Natural killer cell (primary cell): ENCODE data around the gene LHB. TPM values are rescaled to one million over a fixed set of nuclear protein-coding genes. Genes with fewer than 3 reads are reported as not detected.

Source experiments
- ATAC-seq, 3 donors: fragments of 150-1000 bp in 2 of 3; fragments of 200-7000 bp in 1 of 3; cut with Tn5 transposase; 1 replicate in 1 of 3; 2 replicates in 2 of 3; pipeline ENCODE4 v1.10.0; 2021; ENCODE audit warnings: mild to moderate bottlenecking in 2 of 3, moderate library complexity in 2 of 3
- DNase-seq, 2 donors: peaks; one replicate each; pipeline versions ENCODE4 v3.0.0 to v3.0.0-alpha.2; 2013 to 2021; ENCODE audit warnings: mixed read lengths in 1 of 2
- H3K27ac ChIP-seq: one replicate; pipeline ENCODE4 v1.5.1; 2013; ENCODE audit warnings: mild to moderate bottlenecking, low read length
- H3K27me3 ChIP-seq: one replicate; pipeline ENCODE4 v1.6.1; 2013; ENCODE audit warnings: low read length; ENCODE audit not compliant: control insufficient read depth, insufficient read depth
- H3K36me3 ChIP-seq: one replicate; pipeline ENCODE4 v1.6.1; 2013; ENCODE audit warnings: low read length; ENCODE audit not compliant: control insufficient read depth, insufficient read depth
- H3K4me1 ChIP-seq: one replicate; pipeline ENCODE4 v1.6.1; 2013; ENCODE audit warnings: low read length; ENCODE audit not compliant: control insufficient read depth, insufficient read depth
- H3K4me3 ChIP-seq: one replicate; pipeline ENCODE4 v1.5.1; 2013; ENCODE audit warnings: low read length
- H3K9me3 ChIP-seq: one replicate; pipeline ENCODE4 v1.6.1; 2013; ENCODE audit warnings: low read length; ENCODE audit not compliant: control insufficient read depth, insufficient read depth
- H3K27ac Mint-ChIP-seq, 2 donors: one replicate each; pipeline ENCODE4 v1.8.0; 2022; ENCODE audit warnings: mild to moderate bottlenecking in 2 of 2, mixed read lengths in 2 of 2, moderate library complexity in 1 of 2
- H3K27me3 Mint-ChIP-seq, 2 donors: one replicate each; pipeline ENCODE4 v1.8.0; 2022; ENCODE audit warnings: low read depth in 2 of 2, mixed read lengths in 2 of 2
- H3K36me3 Mint-ChIP-seq: one replicate; pipeline ENCODE4 v1.8.0; 2022; ENCODE audit warnings: mixed read lengths
- H3K4me1 Mint-ChIP-seq, 2 donors: one replicate each; pipeline ENCODE4 v1.8.0; 2022; ENCODE audit warnings: mixed read lengths in 2 of 2
- H3K4me3 Mint-ChIP-seq: one replicate; pipeline ENCODE4 v1.8.0; 2022; ENCODE audit warnings: mild to moderate bottlenecking, moderate library complexity, mixed read lengths
- H3K9me3 Mint-ChIP-seq, 2 donors: one replicate each; pipeline ENCODE4 v1.8.0; 2022; ENCODE audit warnings: mixed read lengths in 2 of 2
- WGBS: methylation state at CpG from one replicate; pipeline ENCODE4 v1.1.7; 2013; ENCODE audit warnings: missing lambda C conversion rate; ENCODE audit not compliant: insufficient coverage; 5-methylcytosine and 5-hydroxymethylcytosine counted together
- intact Hi-C: fragments of 100-400 bp; cut with micrococcal nuclease; formaldehyde crosslinking; loops from one replicate; pipeline ENCODE4 v1.14.2; 2022
- total RNA-seq, 4 donors: library from RNA; stranded (reverse); fragments of 120-200 nt in 1 of 4; gene quantifications; one replicate each; pipeline versions ENCODE4 v1.2.3 to v1.2.4, GENCODE V29; 2013 to 2022
- TF ChIP-seq, protein P1 (sequence below): fragments of 200-600 bp; IDR thresholded peaks from one replicate; pipeline ENCODE4 v1.8.0; 2022; ENCODE audit warnings: antibody characterized with exemption

Gene LHB
- total RNA-seq, 3 donors from 2014 or later (not counting 1 experiment from before 2014, with no cell fraction given): 1.4 TPM; not detected in 2

DNA sequence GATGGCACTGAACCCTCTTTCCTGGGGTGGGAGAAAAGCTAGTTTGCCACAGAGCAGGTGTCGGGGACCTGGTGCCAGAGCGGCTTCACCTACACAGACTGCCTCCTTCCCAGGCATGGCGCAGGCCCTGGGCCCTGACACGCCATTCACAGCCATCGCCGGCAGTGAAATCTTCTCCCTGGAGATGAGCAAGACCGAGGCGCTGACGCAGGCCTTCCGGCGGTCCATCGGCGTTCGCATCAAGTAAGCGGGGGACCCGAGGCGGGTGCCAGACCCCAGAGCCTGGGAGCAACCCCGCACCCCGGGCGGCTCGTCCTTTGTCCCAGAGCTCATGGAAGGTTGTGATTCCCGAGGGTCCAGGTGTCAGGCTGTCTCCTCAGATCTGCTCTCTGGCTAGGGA is 10.0 kb downstream of the LHB start:
- peaks cover 55% of the 10 kb centered on the region for H3K36me3 ChIP-seq
- H3K27ac Mint-ChIP-seq: no peak overlapping the region

GRCh38 chr19:49004964-49005614 is 11.8 kb downstream of the LHB start:
- intact Hi-C loops: no loop called here
- no peak overlapping the region for H3K27ac Mint-ChIP-seq
- H3K36me3 ChIP-seq: peaks cover 39% of the 10 kb centered on the region

More for the DNA sequence above, 10.0 kb downstream of the LHB start:
- H3K4me1 ChIP-seq: no peaks in the 10 kb centered on the region
- no peaks in the 10 kb centered on the region for H3K27me3 ChIP-seq
- H3K27ac ChIP-seq: no peak overlapping the region
- no peaks in the 10 kb centered on the region for H3K27me3 Mint-ChIP-seq
- no peak overlapping the region for H3K4me3 ChIP-seq
- no peaks in the 10 kb centered on the region for H3K36me3 Mint-ChIP-seq
- no peaks in the 10 kb centered on the region for H3K9me3 ChIP-seq
- no peak overlapping the region for H3K4me3 Mint-ChIP-seq
- H3K9me3 Mint-ChIP-seq: no peaks in the 10 kb centered on the region
- intact Hi-C loops: no loop called here
- TF ChIP-seq, protein P1, sequence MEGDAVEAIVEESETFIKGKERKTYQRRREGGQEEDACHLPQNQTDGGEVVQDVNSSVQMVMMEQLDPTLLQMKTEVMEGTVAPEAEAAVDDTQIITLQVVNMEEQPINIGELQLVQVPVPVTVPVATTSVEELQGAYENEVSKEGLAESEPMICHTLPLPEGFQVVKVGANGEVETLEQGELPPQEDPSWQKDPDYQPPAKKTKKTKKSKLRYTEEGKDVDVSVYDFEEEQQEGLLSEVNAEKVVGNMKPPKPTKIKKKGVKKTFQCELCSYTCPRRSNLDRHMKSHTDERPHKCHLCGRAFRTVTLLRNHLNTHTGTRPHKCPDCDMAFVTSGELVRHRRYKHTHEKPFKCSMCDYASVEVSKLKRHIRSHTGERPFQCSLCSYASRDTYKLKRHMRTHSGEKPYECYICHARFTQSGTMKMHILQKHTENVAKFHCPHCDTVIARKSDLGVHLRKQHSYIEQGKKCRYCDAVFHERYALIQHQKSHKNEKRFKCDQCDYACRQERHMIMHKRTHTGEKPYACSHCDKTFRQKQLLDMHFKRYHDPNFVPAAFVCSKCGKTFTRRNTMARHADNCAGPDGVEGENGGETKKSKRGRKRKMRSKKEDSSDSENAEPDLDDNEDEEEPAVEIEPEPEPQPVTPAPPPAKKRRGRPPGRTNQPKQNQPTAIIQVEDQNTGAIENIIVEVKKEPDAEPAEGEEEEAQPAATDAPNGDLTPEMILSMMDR: no peak
- no peak for DNase-seq
- no peak for ATAC-seq
- no peaks in the 10 kb centered on the region for H3K4me1 Mint-ChIP-seq
- WGBS: 98% methylated on average over 22 of the region's 22 CpGs

GRCh38 chr19:49004133-49004532 is 12.8 kb downstream of the LHB start:
- Mint-ChIP-seq H3K27me3 (no peaks in the 10 kb centered on the region), H3K9me3 (no peaks in the 10 kb centered on the region), H3K4me3 (no peak overlapping the region), H3K4me1 (no peaks in the 10 kb centered on the region), H3K27ac (no peak overlapping the region), H3K36me3 (no peaks in the 10 kb centered on the region)
- intact Hi-C loops: no loop called here
- 96% methylated on average over 15 of the region's 15 CpGs for WGBS
- no peaks in the 10 kb centered on the region for H3K4me1 ChIP-seq
- no peaks in the 10 kb centered on the region for H3K9me3 ChIP-seq
- ATAC-seq (no peak), DNase-seq (no peak)
- H3K4me3 ChIP-seq: no peak overlapping the region
- TF ChIP-seq, protein P1: no peak
- H3K27ac ChIP-seq: no peak overlapping the region
- peaks cover 30% of the 10 kb centered on the region for H3K36me3 ChIP-seq
- H3K27me3 ChIP-seq: no peaks in the 10 kb centered on the region

More at GRCh38 chr19:49004964-49005614, 11.8 kb downstream of the LHB start:
- TF ChIP-seq, protein P1: no peak
- DNase-seq (no peak), ATAC-seq (no peak)
- no peaks in the 10 kb centered on the region for H3K4me1 Mint-ChIP-seq
- WGBS: 96% methylated on average over 7 of the region's 7 CpGs
- Histone ChIP-seq H3K27ac (no peak overlapping the region), H3K4me1 (no peaks in the 10 kb centered on the region), H3K9me3 (no peaks in the 10 kb centered on the region), H3K27me3 (no peaks in the 10 kb centered on the region), H3K4me3 (no peak overlapping the region)
- H3K4me3 Mint-ChIP-seq: no peak overlapping the region
- H3K27me3 Mint-ChIP-seq: no peaks in the 10 kb centered on the region
- H3K9me3 Mint-ChIP-seq: no peaks in the 10 kb centered on the region
- no peaks in the 10 kb centered on the region for H3K36me3 Mint-ChIP-seq
